Activated CD8-positive, alpha-beta memory T cell treated with anti-CD3 and anti-CD28 coated beads, Interleukin-2, amount 50 U/mL, for 1 hour (primary cell): ENCODE measurements around the gene NCBP3.
"Not testable (repeated sequence)": the region's sequence is repeated elsewhere in the genome, so short reads cannot be mapped to it uniquely, and the experiment has no call there.

Experiments
- DNase-seq: peaks from one replicate; pipeline ENCODE4 v3.0.0-alpha.2; 2020; ENCODE audit errors: extremely low read depth

The NCBP3 gene

GRCh38 chr17:3812771-3813170 is 33.3 kb downstream of the NCBP3 start:
- DNase-seq, result no peak

GRCh38 chr17:3812284-3812683 is 33.8 kb downstream of the NCBP3 start:
- DNase-seq, result no peak

GRCh38 chr17:3810019-3810418 is 36.0 kb downstream of the NCBP3 start:
- DNase-seq, result no peak

GRCh38 chr17:3809135-3809534 is 36.9 kb downstream of the NCBP3 start:
- DNase-seq, result no peak

GRCh38 chr17:3808701-3809100 is 37.3 kb downstream of the NCBP3 start:
- no peak for DNase-seq

- DNase-seq, result no peak
These were observed 40.5 kb downstream of the NCBP3 start for GRCh38 chr17:3805581-3805980.

GRCh38 chr17:3804503-3804931 is 41.5 kb downstream of the NCBP3 start:
- no peak for DNase-seq

GRCh38 chr17:3803308-3803640 is 42.8 kb downstream of the NCBP3 start:
- DNase-seq, result no peak

- DNase-seq, result no peak
These were observed 43.4 kb downstream of the NCBP3 start for GRCh38 chr17:3802461-3803307.

GRCh38 chr17:3801792-3802191 is 44.3 kb downstream of the NCBP3 start:
- DNase-seq, result no peak

GRCh38 chr17:3801347-3801746 is 44.7 kb downstream of the NCBP3 start:
- DNase-seq, result no peak

- DNase-seq, result no peak
These were observed 45.4 kb downstream of the NCBP3 start, which contains the start of gene ITGAE for GRCh38 chr17:3800362-3801271. Gene ITGAE (minus strand): TSS chr17:3801188. CDS start chr17:3801144, 44 bp downstream.

- DNase-seq, result no peak
These were observed 46.7 kb downstream of the NCBP3 start for GRCh38 chr17:3799181-3799945.

GRCh38 chr17:3798273-3799180 is 47.5 kb downstream of the NCBP3 start:
- DNase-seq, result no peak

- DNase-seq, result no peak
These were observed 49.2 kb downstream of the NCBP3 start for GRCh38 chr17:3796822-3797170.

- DNase-seq, result peak; percentile 88
These were observed 49.8 kb downstream of the NCBP3 start for GRCh38 chr17:3796110-3796821.

- no peak for DNase-seq
These were observed 50.5 kb downstream of the NCBP3 start for GRCh38 chr17:3795390-3796102.

- peak; percentile 66 for DNase-seq
These were observed 51.3 kb downstream of the NCBP3 start for GRCh38 chr17:3794557-3795389.

- DNase-seq, result not testable (repeated sequence)
These were observed 51.9 kb downstream of the NCBP3 start for GRCh38 chr17:3794152-3794551.
